Peyer's patch (tissue), 4 donors: ENCODE measurements around the gene ZFPL1.

Experiments used
- CTCF ChIP-seq, 6 experiments: fragments of 450-650 bp in 4 of 6; fragments of 200-600 bp in 2 of 6; sonication (generic) in 1 of 6; IDR thresholded peaks; one replicate each; pipeline ENCODE4 v1.5.1; 2017 to 2019; ENCODE audit warnings: antibody characterized with exemption in 6 of 6, mild to moderate bottlenecking in 3 of 6, moderate library complexity in 1 of 6
- POLR2A ChIP-seq, 2 donors: fragments of 450-650 bp; IDR thresholded peaks; one replicate each; pipeline ENCODE4 v1.5.1; 2017; ENCODE audit warnings: antibody characterized with exemption in 2 of 2, mild to moderate bottlenecking in 2 of 2, moderate library complexity in 2 of 2

- TF ChIP-seq POLR2A (IDR thresholded peaks at IDR 0.05) (no peak), CTCF (IDR thresholded peaks at IDR 0.05) (no peak)
Measured at GRCh38 chr11:65086809-65087208, 2.8 kb downstream of the ZFPL1 start.
